LHCN-M2 (cell line): ENCODE data around the gene COX8C. TPM values are rescaled to one million over a fixed set of nuclear protein-coding genes. Genes with fewer than 3 reads are reported as not detected.
"Not testable (repeated sequence)": the region's sequence is repeated elsewhere in the genome, so short reads cannot be mapped to it uniquely, and the experiment has no call there.

Source experiments
- DNase-seq: peaks from one replicate; pipeline ENCODE4 v3.0.0-alpha.2; 2012; ENCODE audit warnings: low read depth
- total RNA-seq: library from RNA; depleted of rRNA; stranded (reverse); fragments of >200 nt; gene quantifications from 2 replicates; pipeline ENCODE4 v1.2.3, GENCODE V29; 2014; rRNA removed

COX8C gene
- total RNA-seq, 1 experiment from 2014 or later, result not detected

DNA sequence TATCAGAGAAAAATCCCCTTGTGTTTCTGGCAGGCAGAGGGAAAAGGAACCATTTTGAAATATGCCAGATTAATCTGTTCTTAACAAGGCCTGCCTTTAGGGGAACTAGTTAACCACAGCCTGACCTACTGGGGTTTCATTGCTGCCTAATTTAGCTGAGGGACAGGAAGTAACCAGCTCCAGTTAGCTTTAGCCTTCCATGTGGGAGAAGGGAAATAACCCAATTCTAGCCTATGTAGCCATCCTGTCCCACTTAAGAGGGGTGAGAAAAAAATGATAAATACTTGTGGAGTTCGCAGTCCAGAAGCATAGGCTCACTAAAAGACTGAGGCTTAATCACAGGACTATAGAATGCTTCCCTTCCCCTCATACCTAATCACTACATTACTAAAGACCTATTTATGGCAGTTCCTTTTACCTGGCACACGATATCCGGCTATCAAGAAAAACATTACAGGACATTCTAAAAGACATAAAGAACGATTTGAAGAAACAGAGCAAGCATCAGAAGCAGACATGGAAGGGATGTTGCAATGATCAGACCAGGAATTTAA lies 22.8 kb downstream of the COX8C start:
- no peak for DNase-seq

DNA sequence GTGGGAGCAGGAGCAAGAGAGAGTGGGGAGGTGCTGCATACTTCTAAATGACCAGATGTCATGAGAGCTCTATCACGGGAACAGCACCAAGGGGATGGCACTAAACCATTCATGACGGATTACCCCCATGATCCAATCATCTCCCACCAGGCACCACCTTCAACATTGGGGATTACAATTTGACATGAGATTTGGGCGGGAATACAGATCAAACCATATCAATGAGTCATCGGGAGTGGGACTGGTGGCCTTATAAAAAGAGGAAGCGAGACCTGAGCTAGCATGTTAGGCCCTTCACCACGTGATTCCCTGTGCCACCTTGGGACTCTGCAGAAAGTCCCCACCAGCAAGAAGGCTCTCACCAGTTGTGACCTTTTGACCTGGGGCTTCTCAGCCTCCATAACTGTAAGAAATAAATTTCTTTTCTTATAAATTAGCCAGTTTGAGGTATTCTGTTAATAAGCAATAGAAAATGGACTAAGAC lies 28.7 kb downstream of the COX8C start:
- no peak for DNase-seq

DNA sequence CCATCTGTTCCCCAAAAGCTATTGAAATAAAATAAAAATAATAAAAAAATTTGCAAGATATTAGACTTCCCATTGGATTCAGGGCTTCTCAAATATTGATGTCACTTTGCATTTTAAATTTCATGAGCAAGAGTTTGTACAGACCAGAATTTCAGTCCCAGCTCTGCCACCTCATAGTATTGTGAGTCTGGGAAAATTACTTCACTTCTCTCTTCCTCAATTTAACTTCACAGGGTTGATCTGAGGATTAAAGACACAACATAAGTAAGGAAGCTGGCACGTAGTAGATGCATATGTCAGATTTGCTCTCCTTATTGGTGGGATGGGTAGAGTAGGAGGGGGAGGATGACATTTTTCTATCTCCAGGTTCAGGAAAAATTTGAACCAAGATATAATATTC lies 32.8 kb downstream of the COX8C start:
- no peak for DNase-seq

DNA sequence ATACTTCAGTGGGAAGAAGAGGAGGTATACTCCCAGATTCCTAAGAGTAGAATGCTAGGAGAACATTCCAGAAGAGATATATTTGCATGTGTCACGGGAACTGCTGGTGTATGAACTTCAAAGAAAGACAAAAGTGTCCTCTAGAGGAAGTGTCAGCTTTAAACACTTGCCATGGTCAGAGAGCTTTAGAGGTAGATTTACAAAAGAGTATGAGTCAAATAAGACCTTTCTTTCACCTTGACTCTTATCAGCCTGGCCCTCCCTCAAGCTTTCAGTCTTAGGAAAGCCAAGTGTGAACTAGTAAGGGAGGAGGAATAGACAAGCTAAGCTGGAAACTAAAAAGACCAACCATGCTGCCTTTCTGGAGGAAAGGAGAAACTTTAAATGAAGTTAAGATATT lies 34.7 kb downstream of the COX8C start:
- no peak for DNase-seq

DNA sequence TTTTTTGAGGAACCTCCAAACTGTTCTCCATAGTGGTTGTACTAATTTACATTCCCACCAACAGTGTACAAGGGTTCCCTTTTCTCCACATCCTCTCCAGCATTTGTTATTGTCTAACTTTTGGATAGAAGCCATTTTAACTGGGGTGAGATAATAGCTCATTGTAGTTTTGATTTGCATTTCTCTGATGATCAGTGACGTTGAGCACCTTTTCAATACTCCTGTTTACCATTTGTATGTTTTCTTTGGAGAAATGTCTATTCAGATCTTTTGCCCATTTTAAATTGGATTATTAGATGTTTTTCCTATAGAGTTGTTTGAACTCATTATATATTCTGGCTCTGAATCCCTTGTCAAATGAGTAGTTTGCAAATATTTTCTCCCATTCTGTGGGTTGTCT lies 37.3 kb downstream of the COX8C start:
- DNase-seq, result not testable (repeated sequence)

DNA sequence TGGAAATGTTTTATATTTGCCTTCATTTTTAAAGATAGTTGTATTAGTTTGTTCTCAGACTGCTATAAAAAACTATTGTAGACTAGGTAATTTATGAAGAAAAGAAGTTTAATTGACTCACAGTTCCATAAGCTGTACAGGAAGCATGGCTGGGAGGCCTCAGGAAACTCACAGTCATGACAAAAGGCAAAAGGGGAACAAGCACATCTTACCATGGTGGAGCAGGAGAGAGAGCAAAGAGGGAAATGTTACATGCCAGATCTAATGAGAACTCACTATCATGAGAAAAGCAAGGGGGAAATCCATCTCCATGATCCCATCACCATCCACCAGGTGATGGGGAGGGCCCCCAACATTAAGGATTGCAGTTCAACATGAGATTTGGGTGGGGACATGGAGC lies 48.2 kb downstream of the COX8C start:
- no peak for DNase-seq

DNA sequence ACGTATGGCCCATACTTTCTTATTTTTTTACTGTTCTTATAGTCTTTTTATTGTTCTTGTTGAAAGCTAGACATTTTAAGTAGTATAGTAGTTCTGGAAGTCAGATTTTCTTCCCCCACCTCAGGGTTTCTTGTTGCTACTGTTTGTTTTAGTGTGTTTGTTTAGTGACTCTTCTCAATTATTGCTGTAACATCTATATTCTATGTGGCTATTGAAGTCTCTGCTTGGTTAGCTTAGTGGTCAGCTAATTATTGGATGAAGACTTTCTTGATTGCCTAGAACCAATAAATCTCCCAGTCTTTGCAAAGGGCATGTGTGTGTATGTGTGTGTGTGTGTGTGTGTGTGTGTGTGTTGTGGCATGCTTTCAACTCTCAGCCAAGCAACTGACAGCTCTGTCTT lies 49.5 kb downstream of the COX8C start:
- no peak for DNase-seq

Other genes starting within 250 kb of the COX8C start
- 27.5 and 27.7 TPM in 2 replicates for gene ITPK1, start 231.3 kb upstream of the COX8C start, total RNA-seq
- gene MOAP1, start 162.3 kb upstream of the COX8C start, total RNA-seq, result 13.3 and 13.8 TPM in 2 replicates
- 4.7 and 6.4 TPM in 2 replicates for gene LYSET, start 161.9 kb upstream of the COX8C start, total RNA-seq
- 21.4 and 28.6 TPM in 2 replicates for gene GON7, start 140.1 kb upstream of the COX8C start, total RNA-seq
- gene UBR7, start 139.9 kb upstream of the COX8C start, total RNA-seq, result 54.9 and 75.8 TPM in 2 replicates
- gene BTBD7, start 14.1 kb upstream of the COX8C start, total RNA-seq, result 16.7 and 20.4 TPM in 2 replicates
- gene UNC79, start 83.8 kb downstream of the COX8C start, total RNA-seq, result not detected in 2 replicates